ENCODE results near the gene DRD4. TPM values are rescaled to one million over a fixed set of nuclear protein-coding genes. Genes with fewer than 3 reads are reported as not detected.
A peak's percentile ranks its signal among the peaks of the same experiment; 100 is the strongest.

DRD4 gene
- total RNA-seq, 1 donor from 2014 or later = 1.3 TPM

GRCh38 chr11:613369-613968 is 23.6 kb upstream of the DRD4 start:
- intact Hi-C loops (cut with DNase I) = no loop called here
- Histone ChIP-seq H3K4me1 (peaks cover 34% of the 10 kb centered on the region), H3K27me3 (ENCODE audit: low read depth) (no peaks in the 10 kb centered on the region), H3K9me3 (no peaks in the 10 kb centered on the region), H3K27ac (peak overlapping the region; percentile 97), H3K4me3 (peak overlapping the region; percentile 82), H3K36me3 (peaks cover 67% of the 10 kb centered on the region)
- no peak for TF ChIP-seq CTCF (IDR thresholded peaks at IDR 0.05)
- peak; percentile 89 for DNase-seq
- ATAC-seq = peak; percentile 26 to 28

- ATAC-seq (no peak), DNase-seq (no peak)
- Histone ChIP-seq H3K9me3 (no peaks in the 10 kb centered on the region), H3K27me3 (ENCODE audit: low read depth) (no peaks in the 10 kb centered on the region), H3K27ac (peak overlapping the region; percentile 97), H3K36me3 (peaks cover 61% of the 10 kb centered on the region), H3K4me3 (peak overlapping the region; percentile 82), H3K4me1 (peaks cover 34% of the 10 kb centered on the region)
- intact Hi-C loops (cut with DNase I) = no loop called here
- no peak for TF ChIP-seq CTCF (IDR thresholded peaks at IDR 0.05)
These were observed 22.9 kb upstream of the DRD4 start for GRCh38 chr11:614021-614622.

DNA sequence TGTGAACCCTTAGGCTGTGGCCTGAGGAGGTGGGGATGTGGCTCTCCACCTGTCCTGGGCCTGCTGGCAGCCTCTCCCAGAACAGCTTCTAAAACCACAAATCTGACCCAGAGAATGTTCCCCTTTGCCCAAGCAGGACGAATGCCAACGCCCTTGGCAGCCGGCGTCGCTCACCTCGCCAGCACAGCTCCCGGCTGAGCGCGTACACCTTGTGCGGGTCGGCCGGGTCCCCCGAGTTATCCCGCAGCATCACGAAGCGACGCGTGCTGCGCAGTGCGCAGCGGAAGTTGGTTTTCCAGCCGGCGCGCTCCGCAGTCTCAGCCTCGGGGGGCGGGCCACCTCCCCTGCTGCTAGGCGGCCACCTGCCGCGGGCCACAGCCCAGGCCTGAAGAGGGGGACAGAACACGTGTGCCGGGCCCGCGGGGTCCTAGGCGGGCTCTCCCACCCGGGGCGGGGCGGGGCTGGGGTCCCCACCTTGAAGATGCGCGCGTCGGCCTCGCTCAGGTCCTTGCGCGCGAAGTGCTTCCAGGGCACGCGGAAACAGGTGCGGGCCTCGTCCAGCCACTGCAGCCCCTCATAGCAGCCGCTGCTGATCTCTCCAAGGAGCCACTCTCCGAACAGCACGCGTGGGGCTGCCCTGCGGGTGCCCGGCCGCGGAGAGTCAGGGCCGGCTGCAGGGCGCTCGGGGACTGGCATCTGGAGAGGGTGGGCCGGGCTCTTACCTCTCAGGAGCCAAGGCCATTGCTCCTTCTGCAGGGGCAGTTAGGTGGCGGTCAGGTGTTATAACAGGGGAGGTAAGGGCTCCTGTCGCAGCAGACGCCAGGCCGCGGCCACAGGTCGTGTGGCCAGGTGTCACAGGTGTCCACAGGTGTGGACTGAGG is 22.2 kb upstream of the DRD4 start:
- Histone ChIP-seq H3K4me1 (peaks cover 34% of the 10 kb centered on the region), H3K4me3 (peak overlapping the region; percentile 82), H3K9me3 (no peaks in the 10 kb centered on the region), H3K27ac (peak overlapping the region; percentile 97), H3K27me3 (ENCODE audit: low read depth) (no peaks in the 10 kb centered on the region), H3K36me3 (peaks cover 53% of the 10 kb centered on the region)
- intact Hi-C loops (cut with DNase I) = no loop called here
- DNase-seq (no peak), ATAC-seq (peak; percentile 1 to 2)
- TF ChIP-seq CTCF (IDR thresholded peaks at IDR 0.05) = no peak

DNA sequence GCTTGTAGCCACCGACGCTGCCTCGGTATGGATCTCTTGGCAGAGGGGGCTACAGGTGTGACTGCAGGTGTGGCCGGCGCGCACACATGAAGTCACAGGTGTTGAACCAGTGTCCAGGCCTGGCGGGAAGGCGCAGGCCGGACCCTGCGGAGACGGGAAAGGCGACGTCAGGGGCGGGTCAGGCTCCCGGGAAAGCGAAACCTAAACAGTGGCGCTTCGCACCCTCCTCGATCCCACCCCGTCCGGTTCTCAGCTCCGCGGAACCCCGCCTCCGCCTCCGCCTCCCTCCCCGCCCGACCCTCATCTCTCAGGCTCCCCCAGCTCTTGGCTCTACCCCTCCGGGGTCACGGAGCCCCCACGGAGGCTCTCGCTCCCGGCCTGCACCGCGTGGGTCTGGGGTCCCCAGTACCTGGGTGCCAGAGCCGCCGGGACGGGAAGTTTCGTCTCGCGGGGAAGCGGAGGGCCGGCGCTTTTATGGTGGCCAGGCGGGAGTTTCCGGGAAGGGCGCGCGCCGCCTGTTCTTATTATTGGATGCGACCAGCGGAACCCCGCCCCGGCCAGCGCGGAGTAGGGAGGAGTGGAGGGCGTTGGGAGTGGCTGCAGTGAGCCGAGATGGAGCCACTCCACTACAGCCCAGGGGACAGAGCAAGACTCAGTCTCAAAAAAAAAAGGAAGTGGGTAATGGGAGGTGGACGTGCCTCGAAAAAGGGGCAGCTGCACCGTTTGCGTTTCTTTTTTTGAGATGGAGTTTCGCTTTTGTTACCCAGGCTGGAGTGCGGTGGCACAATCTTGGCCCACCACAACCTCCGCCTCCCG is 21.4 kb upstream of the DRD4 start, which contains the start of gene IRF7:
TSS of gene IRF7 (minus strand) at position 447 of the 816 bp plus-strand sequence. CDS start 586 bp downstream, outside the sequence.
- Histone ChIP-seq H3K36me3 (peaks cover 45% of the 10 kb centered on the region), H3K4me3 (peak within 1 kb of the TSS; percentile 82), H3K27ac (peak within 1 kb of the TSS; percentile 97), H3K27me3 (ENCODE audit: low read depth) (no peaks in the 10 kb centered on the region), H3K9me3 (no peaks in the 10 kb centered on the region), H3K4me1 (peaks cover 34% of the 10 kb centered on the region)
- ATAC-seq (peak; percentile 92 to 93), DNase-seq (peak; percentile 99)
- intact Hi-C loops (cut with DNase I) = no loop called here
- TF ChIP-seq CTCF (IDR thresholded peaks at IDR 0.05) = no peak
